ENCODE results near the gene PCMTD2.

PCMTD2 gene

DNA sequence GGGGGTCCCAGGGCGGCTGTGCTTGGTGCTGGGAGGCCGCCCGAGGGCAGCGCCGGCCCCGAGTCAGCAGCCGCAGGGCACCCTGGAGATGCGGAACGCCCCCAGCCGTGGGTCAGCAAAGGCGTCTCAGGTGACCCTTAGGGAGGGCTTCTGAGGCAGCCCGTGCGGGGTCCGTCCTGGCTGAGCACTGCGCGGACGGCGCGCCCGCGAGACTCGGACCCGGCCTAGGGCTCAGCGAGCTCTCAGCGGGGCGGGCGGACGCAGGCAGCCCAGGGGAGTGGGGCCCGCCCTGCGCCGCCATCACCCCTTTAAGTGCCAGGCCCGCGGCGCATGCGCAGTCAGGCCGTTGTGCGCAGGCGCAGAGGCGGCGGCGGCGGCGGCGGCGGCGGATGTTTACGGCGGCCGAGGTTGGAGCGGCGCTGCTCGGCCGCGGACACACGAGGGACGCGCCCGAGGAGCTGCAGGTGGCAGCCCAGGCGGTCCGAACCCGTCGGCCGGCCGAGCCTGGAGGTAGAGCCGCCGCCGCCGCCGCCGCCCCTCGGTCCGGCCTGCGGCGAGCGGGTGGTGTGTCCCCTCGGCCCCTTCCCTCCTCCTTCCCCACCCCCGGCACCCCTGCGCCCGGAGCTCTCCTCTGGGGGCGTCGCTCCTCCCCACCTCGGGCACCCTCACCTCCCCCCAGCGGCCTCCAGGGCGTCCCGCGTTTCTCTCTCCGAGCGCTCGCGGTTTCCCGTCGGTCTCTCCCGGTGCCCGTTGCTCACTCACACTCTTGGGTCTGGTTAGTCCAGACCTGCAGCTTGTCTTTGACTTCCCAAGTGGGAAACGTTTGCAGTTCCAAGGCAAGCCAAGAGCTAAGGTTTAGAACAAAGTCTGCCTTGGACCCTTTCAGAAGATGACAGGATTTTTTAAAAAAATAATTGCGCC lies at the start of gene PCMTD2:
Gene PCMTD2 (plus strand): TSS at position 388 of the 921 bp plus-strand sequence. CDS start 4,218 bp downstream, outside the sequence.
- peak; percentile 74 for DNase-seq (ENCODE audit: low spot score)

DNA sequence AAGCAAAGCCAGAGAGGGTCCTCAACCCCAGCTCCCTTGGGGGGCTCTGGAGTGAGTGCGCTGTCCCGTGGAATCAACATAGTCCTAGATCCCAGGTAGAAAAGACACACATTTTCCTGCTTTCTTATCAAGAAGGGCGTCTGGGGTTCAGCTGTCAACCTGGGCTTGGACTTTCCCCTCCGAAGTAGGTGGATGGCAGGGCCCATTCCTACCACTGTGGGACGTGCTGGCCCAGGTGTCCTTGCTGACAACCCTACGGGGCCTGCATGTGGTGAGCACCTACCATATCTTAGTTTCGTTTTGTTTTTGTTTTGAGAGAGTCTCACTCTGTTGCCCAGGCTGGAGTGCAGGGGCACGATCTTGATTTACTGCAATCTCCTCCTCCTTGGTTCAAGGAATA lies 48.9 kb upstream of the PCMTD2 start:
- no peak for DNase-seq (ENCODE audit: low spot score)

DNA sequence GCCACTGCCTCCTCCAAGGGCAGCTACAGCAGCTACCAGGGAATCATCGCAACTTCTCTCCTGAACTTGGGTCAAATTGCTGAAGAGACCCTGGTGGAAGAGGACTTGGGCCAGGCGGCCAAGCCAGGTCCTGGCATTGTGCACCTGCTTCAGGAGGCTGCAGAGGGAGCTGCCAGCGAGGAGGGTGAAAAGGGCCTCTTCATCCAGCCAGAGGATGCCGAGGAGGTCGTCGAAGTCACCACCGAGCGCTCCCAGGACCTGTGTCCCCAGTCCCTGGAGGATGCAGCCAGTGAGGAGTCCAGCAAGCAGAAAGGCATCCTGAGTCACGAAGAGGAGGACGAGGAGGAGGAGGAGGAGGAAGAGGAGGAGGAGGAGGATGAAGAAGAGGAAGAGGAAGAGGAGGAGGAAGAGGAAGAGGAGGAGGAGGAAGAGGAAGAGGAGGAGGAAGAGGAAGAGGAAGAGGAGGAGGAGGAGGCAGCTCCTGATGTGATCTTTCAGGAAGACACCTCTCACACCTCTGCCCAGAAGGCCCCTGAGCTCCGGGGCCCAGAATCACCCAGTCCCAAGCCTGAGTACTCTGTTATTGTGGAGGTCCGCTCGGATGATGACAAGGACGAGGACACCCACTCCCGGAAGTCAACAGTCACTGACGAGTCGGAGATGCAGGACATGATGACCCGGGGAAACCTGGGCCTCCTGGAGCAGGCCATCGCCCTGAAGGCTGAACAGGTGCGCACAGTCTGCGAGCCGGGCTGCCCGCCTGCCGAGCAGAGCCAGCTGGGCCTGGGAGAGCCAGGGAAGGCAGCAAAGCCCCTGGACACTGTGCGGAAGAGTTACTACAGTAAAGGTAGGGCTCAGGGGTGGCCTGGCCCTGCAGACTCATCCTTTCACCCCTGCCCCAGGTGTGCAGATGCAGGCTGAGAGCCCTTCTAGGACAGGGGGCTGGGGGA lies 47.6 kb upstream of the PCMTD2 start:
- DNase-seq (ENCODE audit: low spot score): no peak

DNA sequence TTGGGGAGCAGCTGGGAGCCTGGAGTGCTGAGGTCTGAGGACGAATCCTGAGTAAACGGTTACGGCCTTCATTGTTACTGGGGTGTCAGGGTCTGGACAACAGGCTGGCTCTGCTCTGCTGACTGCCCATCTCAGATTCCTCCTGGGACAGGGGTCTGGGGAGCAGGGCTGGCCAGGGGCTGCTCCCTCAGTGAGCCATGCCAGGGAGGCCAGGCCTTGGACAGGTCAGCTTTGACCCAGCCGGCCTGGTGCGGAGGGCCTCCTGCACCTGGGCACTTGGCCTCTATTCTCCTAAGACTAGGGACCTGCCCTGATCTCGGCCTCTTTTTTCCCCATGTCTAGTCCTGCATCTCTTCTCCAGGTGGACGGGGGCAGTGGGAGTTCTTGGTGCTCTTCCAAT lies 46.4 kb upstream of the PCMTD2 start:
- DNase-seq (ENCODE audit: low spot score): no peak

DNA sequence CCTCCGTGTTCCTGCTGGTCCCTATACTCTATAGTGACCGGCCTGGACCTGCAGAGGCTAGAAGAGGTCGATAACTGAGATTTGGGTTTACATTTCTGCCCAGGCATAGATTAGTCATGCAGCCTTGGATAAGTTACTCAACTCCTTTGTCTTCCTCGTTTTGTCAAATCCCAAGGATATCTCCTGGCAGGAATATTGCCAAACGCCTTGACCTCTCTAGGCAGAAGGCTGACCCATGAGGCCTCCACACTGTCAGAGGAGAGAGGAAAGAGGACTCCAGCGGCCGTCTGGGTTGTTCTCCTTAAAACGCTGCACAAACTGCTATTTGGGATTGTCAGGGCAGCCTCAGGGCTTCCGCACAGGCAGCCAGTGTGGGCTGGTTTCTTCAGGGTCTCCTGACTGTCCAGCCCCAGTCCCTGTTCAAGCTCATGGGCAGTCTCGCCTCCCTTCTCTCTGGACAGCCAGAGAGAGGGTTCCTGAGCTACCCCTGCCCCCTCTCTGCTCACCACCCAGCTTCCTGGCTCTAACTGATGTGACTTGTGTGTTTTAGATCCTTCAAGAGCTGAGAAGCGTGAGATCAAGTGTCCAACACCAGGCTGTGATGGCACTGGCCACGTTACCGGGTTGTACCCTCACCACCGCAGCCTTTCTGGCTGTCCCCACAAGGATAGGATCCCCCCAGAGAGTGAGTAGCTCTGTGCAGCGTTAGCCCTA lies 44.7 kb upstream of the PCMTD2 start:
- no peak for DNase-seq (ENCODE audit: low spot score)

DNA sequence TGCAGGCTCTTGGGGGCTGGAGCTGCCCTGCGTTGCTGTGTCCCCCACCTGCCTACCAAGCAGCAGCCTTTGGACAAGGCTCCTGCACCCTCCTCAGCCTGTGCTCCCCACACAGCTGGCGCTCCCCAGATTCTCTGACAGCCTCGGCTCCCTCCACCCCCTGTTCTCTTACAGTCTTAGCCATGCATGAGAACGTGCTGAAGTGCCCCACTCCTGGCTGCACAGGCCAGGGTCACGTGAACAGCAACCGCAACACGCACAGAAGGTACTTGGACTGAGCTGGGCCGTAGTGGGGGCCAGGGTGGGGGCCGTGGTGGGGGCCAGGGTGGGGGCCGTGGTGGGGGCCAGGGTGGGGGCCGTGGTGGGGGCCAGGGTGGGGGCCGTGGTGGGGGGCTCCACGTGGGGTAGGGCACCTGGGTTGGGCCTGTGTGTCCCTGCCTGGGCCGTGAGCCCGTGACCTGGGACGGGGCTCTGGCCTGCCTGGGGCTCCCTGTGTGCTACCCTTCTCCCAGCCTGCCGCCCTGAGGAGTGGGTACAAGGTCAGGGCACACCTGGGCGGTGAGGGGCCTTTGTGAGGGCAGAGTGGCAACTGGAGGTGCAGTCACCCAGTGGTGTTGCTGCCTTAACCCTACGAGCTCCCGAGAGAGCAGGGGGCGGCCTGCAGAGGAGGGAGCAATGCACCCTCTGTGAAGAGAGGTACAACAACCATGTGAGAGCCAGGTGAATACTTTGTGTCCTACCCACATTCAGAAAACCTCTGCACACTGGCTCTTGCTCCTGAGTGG lies 43.5 kb upstream of the PCMTD2 start:
- no peak for DNase-seq (ENCODE audit: low spot score)

DNA sequence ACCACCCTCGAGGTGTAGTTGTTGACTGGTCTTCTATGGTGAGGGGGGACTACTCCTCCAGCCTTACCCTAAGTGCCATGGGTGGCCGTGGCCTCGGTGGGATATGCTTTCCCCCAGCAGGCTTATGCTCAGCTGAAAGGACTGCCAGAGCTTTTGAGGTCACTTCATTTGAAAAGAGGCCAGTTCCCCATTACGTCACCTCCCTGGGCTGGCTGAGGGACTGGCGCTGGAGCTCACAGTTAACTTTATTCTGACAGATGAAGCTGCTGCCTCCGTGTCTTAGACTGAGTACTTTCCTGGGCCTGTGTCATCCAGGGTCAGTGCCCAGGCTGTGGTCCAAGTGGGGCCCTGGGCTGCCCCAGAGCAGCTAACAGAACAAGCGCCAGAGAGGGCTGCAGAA lies 42.8 kb upstream of the PCMTD2 start:
- peak; percentile 86 for DNase-seq (ENCODE audit: low spot score)

DNA sequence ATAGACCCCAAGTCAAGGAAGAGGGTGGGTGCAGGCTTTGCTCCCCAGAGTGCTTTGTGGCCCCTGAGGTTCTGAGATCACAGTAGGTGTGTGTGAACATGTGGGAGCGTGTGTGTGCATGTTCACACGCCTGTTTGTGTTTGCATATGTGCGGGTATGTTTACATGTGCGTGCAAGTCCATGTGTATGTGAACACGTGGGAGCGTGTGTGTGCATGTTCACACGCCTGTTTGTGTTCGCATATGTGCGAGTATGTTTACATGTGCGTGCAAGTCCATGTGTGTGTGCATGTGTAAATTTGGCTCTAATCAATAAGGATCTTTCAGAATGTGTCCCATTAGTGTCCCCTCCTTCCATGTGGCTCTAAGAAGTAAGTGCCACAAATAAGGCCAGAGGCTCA lies 41.4 kb upstream of the PCMTD2 start:
- no peak for DNase-seq (ENCODE audit: low spot score)

DNA sequence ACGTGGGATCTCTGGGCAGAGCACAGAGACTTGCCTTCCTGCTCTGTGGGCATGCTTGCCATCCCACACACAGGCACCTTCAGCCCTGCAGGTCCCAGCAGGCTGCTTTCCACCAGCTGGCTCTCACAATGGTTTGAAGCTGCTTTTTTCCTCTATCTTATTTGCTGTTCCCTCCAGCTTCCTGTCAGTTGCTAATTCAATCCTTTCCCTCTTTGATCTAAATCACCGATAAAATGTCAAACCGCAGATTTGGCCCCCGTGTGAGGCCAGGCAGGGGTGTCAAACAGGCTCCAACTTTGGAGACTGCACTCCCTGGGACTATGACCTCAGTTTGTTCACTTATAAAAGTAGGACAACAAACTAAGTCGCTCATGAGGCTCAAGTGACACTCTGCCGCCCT lies 40.6 kb upstream of the PCMTD2 start:
- no peak for DNase-seq (ENCODE audit: low spot score)

DNA sequence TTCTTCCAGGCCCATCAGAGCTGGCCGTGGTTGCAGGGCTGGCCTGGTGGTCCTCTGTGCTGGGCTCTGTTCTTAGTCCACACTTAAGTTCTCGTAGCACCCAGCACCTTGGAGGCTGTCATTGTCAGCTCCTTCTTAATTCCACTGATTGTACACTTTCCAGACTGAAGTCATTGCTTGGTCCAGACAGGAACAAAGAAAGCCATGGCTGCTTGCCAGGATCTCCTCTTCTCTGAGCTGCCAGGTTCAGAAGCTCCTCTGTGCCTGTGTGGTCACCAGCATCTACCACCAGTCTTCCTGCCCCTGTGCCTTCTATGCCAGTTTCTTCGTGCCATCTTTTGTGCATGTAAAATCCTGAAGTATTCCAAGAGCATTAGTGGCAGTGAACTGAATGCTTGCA lies 39.5 kb upstream of the PCMTD2 start:
- peak; percentile 89 for DNase-seq (ENCODE audit: low spot score)

DNA sequence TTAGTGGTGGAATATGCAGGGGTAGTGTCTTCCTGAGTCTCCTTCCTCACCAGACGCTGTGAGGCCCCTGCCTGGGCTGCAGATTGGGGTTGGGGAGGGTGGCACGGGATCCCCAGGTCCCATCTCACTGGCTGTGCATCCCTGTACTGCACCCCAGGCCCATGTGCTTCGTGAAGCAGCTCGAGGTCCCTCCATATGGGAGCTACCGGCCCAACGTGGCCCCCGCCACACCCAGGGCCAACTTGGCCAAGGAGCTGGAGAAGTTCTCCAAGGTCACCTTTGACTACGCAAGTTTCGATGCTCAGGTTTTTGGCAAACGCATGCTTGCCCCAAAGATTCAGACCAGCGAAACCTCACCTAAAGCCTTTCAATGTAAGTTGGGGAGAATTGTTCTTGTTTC lies 38.6 kb upstream of the PCMTD2 start:
- DNase-seq (ENCODE audit: low spot score): no peak

DNA sequence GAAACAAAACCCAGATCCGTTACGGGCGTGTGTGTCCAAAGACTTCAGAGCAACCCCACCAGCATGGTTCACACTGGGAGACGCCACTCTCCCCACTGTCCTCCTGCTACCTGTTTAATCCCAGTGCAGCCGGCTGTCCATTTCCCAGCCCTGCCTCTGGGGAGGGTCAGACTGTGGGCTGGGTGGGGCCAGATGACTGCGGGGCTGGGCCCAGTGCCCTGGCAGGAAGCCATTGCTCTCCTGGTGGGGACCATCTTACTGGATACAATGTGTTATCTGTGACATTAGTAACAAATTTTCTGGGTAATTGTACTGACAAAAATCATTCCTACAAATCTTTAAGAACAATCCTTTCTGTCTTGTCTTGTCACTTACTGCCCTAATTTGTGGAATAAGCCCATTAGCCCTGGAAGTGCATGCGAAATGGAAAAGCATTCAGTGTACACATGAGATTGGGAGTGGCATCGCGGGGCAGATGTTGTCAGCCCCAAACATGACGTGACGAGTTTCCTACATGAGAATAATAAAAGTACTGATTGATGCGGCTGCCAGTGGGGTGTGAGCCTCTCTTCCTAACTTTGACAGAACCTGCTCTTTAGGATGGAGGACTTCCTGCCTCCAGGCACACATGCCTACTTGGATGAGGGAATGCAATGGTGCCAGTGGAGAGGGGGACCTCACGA lies 37.9 kb upstream of the PCMTD2 start:
- no peak for DNase-seq (ENCODE audit: low spot score)

DNA sequence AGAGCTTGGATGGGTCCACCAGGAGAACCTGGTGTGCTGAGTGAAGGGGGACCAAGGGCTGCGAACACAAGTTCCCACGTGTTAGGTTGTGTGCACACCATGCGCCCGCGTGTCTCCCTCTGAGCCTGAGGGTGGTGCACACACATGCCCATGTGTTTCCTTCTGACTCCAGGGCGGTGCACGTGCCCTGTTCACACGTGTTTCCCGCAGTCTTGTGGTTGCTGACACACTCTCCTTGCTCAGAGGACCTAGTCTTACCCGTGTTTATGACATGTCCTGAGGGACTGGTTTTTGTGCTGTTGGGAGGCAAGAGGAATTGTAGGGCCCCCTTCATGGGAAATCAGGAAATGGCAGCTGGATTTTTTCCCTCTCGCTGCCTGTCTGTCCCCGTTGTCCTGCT lies 36.3 kb upstream of the PCMTD2 start:
- no peak for DNase-seq (ENCODE audit: low spot score)

DNA sequence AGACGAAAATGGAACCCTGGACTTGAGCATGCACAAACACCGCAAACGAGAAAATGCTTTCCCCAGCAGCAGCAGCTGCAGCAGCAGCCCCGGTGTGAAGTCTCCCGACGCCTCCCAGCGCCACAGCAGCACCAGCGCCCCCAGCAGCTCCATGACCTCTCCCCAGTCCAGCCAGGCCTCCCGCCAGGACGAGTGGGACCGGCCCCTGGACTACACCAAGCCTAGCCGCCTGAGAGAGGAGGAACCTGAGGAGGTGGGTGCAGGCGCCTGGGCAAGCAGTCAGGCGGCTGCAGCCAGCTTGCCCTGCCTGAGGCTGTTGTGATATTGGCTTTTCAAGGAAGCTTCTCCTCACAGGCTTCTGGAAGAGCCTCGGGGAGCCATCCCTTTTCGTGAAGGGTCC lies 35.8 kb upstream of the PCMTD2 start:
- DNase-seq (ENCODE audit: low spot score): no peak

DNA sequence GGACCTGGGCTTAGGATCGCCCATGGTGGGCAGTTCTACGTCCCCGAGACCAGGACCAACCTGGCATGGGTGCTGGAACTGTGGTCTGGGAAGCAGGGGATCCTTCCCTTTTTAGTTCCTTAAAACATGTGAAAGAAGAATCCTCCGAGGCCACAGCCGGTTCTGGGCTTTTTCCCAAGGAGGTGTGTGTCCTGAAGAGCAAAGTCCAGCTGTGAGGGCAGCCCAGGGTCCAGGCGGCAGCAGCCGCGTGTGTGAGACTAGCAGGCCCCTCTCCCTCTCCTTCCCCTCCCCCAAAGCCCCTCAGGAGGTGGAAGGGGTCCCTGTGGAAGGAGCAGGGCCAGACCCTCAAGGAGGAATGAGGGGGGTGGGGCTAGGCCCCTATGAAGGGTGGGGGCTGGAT lies 35.1 kb upstream of the PCMTD2 start:
- DNase-seq (ENCODE audit: low spot score): no peak

DNA sequence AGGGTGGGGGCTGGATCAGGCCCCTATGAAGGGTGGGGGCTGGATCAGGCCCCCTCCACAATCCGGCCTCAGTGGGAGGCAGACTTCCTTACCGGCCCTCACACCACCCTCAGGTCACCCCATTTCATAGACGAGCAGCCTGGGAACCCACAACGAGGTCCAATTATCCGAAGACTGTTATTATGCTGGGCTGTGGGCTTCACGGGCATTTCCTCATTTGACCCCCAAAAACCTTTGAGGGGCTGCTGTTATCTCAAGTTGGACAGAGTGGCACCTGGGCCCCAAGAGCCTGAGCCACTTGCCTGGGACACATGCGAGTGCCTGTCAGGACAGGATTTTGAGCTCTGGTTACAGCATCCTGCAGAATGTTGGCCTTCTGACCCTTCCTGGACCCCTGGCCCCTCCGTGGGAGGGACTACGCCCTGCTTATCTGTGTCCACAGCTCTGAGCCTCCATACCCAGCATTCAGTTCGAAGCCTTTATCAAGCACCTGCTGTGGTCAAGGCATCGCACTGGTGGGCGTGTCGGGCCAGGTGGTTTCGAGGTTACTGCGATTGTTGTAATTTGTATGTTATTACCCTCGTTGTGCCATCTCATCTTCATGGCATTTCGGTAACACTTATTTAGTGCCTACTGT lies 34.5 kb upstream of the PCMTD2 start:
- DNase-seq (ENCODE audit: low spot score): no peak

DNA sequence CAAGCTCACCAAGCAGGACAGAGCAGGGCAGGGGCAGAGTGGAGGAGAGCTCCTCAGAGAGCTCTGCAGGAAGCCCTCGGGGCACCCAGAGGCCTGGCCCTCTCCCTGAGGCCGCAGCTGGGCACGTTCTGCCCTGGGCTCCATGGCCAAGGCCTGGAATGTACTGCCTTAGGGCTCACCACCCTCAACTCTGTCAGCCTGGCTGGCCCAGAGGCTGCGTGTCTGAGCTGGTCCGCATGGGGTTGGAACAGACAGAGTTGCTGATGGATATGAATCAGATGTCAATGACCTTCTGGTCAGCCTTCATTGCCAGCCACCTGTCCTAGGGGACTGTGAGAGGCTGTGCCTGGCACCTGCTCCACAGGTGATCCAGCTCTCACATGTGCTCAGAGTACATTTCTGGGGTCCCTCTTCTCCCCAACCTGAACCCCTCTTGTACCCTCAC lies 33.2 kb upstream of the PCMTD2 start:
- no peak for DNase-seq (ENCODE audit: low spot score)

DNA sequence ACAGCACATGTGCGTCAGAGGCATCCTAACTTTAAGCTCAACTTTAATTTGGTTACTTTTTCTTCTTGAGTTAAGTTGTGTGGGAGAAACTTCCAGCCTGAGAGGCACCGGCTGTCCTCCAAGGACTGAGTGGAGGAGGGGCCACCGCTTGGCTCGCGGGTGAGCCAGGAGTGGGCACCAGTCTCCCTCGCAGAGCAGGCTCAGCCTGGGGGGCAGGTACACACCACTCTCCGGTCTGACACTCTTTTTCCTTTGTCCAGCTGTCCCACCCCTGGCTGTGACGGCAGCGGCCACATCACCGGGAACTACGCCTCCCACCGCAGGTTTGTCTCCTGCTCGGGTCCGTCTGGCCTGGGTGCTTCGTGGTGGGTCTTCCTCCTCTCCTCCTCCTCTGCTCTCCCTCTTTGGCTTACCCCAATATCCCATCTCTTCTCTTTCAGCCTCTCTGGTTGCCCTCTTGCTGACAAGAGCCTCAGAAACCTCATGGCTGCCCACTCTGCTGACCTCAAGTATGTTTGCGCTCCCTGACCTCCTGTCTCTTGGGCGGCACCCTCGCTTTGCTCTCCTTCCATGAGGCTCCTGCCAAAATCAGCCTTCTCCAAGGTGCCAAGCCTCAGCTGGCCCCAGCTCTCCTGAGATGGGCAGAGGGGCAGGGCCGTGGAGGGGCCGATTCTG lies 32.6 kb upstream of the PCMTD2 start:
- DNase-seq (ENCODE audit: low spot score): no peak

DNA sequence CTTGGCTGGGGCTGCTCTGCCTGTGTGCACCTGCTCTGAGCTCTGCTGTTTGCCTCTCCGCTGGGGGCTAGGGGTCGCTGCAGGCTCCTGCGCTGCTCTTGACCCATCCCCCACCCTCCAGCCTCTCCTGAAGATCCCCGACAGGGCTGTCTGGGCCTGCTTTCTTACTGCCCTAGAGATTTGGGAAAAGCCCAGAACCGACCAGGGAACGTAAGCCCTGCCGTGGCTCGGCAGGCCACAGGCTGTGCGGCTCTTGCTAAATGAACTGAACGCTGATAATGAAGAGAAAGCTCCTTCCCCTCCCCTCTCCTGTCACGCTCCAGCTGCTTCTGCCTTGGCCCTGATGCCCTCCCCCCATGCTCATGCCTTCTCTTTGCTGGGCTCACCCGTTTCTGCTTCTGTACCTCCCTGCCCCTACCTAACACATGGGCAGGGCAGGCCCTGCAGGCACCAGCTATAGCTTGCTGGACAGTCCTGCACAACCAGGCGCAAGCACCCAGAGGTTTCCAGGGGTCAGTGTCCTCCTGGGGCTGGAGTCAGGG lies 32.0 kb upstream of the PCMTD2 start:
- no peak for DNase-seq (ENCODE audit: low spot score)
